ENCODE data around the gene ZNF597. TPM values are rescaled to one million over a fixed set of nuclear protein-coding genes. Genes with fewer than 3 reads are reported as not detected.

The ZNF597 gene
- total RNA-seq, 3 donors from 2014 or later: 1.2 to 1.5 (median 1.3) TPM

Other genes with a start within 250 kb of the ZNF597 start
- 1 to 10 TPM; 9.0 to 9.7 (median 9.6) TPM for gene ZNF200, start 208.3 kb downstream of the ZNF597 start, total RNA-seq
- under 1 TPM in 1 of 3 donors, not detected in 2; 0.14 TPM for gene MEFV, start 186.9 kb downstream of the ZNF597 start, total RNA-seq
- 10 to 100 TPM; 39.7 to 44.5 (median 41.5) TPM for gene ZNF263, start 160.0 kb downstream of the ZNF597 start, total RNA-seq
- 1 to 10 TPM; 1.7 to 3.2 (median 2.1) TPM for gene TIGD7, start 138.1 kb downstream of the ZNF597 start, total RNA-seq
- 10 to 100 TPM; 20.9 to 23.1 (median 21.9) TPM for gene ZNF75A, start 138.0 kb downstream of the ZNF597 start, total RNA-seq
- gene OR2C1, start 87.6 kb downstream of the ZNF597 start, total RNA-seq: not detected
- 10 to 100 TPM; 12.7 to 13.2 (median 12.7) TPM for gene ZSCAN32, start 42.5 kb downstream of the ZNF597 start, total RNA-seq
- 1 to 10 TPM; 8.9 to 10.0 (median 9.2) TPM for gene ZNF174, start 42.3 kb downstream of the ZNF597 start, total RNA-seq
- gene NAA60, start 176 bp upstream of the ZNF597 start, total RNA-seq: 10 to 100 TPM; 27.3 to 29.3 (median 27.8) TPM
- gene C16orf90, start 52.0 kb upstream of the ZNF597 start, total RNA-seq: not detected
- 10 to 100 TPM; 12.0 to 15.0 (median 14.8) TPM for gene CLUAP1, start 57.5 kb upstream of the ZNF597 start, total RNA-seq
- 1 to 10 TPM; 7.8 to 8.3 (median 7.9) TPM for gene NLRC3, start 133.9 kb upstream of the ZNF597 start, total RNA-seq
- 1 to 10 TPM; 7.6 to 9.1 (median 8.6) TPM for gene SLX4, start 168.1 kb upstream of the ZNF597 start, total RNA-seq
- 1 to 10 TPM; 3.7 to 4.2 (median 3.9) TPM for gene DNASE1, start 211.2 kb upstream of the ZNF597 start, total RNA-seq

All from activated T-cell treated with anti-CD3 and anti-CD28 coated beads, Interleukin-2, amount 50 U/mL, for 4 hours (primary cell).